Colonic mucosa (tissue), 4 donors: ENCODE results near the gene CLEC4D. TPM values are rescaled to one million over a fixed set of nuclear protein-coding genes. Genes with fewer than 3 reads are reported as not detected.

Experiments
- DNase-seq: peaks from one replicate; pipeline ENCODE4 v3.0.0-alpha.2; 2020
- H3K27ac ChIP-seq: fragments of 200-600 bp; one replicate; pipeline ENCODE4 v1.8.0; 2021
- H3K27me3 ChIP-seq: fragments of 200-600 bp; one replicate; pipeline ENCODE4 v1.8.0; 2021
- H3K36me3 ChIP-seq: fragments of 200-600 bp; one replicate; pipeline ENCODE4 v1.8.0; 2021
- H3K4me1 ChIP-seq: fragments of 200-600 bp; one replicate; pipeline ENCODE4 v1.8.0; 2021; ENCODE audit warnings: mild to moderate bottlenecking
- H3K4me3 ChIP-seq: fragments of 200-600 bp; one replicate; pipeline ENCODE4 v1.8.0; 2021
- H3K9ac ChIP-seq, 2 donors: one replicate each; pipeline ENCODE4 v1.7.0; 2013; ENCODE audit warnings: control low read depth in 2 of 2, low read depth in 2 of 2, low read length in 2 of 2
- H3K9me3 ChIP-seq: fragments of 200-600 bp; one replicate; pipeline ENCODE4 v1.8.0; 2021
- intact Hi-C: fragments of 100-400 bp; cut with DNase I; formaldehyde crosslinking; loops from one replicate; pipeline ENCODE4 v1.14.1; 2022
- total RNA-seq, 2 donors: library from RNA; stranded (reverse); fragmentation: NEBNext Ultra II Directional in 1 of 2; extraction: Animal tissue kit (Norgen Biotek cat#: 25700) in 1 of 2; gene quantifications; one replicate each; pipeline ENCODE4 v1.2.1, GENCODE V29; 2021
- TF ChIP-seq, protein P1 (sequence below): fragments of 200-600 bp; IDR thresholded peaks from one replicate; pipeline ENCODE4 v1.8.0; 2022; ENCODE audit warnings: antibody characterized with exemption, mild to moderate bottlenecking
- donor health status: healthy.
- donor health status: DM: no; HTN: no; CAD: no.
- donor health status: DM: no; HTN: no; CAD: no.

The CLEC4D gene
- total RNA-seq, 2 donors from 2014 or later = 0.16 TPM; not detected in 1

DNA sequence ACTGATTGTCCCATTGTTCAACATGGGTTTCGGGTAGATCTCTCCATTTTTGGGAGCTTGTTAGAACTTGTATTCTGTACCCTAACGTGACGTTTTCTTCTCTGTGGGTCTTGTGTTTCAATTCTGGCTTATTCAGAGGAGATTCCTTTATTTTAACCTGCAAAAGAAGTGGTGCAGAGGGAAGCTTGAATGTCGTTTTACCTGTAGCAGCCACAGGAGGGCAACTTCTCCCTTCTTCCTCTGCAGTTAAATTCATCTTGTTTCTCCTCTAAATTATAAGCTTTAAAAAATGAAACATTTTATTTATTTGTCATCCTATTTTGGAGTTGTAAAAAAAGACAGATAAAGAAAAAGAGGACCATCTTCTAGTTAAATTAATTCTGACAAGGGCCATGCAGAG lies 13.7 kb upstream of the CLEC4D start:
- Histone ChIP-seq H3K27ac (no peak overlapping the region), H3K9me3 (no peaks in the 10 kb centered on the region), H3K36me3 (no peaks in the 10 kb centered on the region), H3K27me3 (no peaks in the 10 kb centered on the region), H3K9ac (no peak overlapping the region), H3K4me1 (no peaks in the 10 kb centered on the region), H3K4me3 (no peak overlapping the region)
- TF ChIP-seq, protein P1, sequence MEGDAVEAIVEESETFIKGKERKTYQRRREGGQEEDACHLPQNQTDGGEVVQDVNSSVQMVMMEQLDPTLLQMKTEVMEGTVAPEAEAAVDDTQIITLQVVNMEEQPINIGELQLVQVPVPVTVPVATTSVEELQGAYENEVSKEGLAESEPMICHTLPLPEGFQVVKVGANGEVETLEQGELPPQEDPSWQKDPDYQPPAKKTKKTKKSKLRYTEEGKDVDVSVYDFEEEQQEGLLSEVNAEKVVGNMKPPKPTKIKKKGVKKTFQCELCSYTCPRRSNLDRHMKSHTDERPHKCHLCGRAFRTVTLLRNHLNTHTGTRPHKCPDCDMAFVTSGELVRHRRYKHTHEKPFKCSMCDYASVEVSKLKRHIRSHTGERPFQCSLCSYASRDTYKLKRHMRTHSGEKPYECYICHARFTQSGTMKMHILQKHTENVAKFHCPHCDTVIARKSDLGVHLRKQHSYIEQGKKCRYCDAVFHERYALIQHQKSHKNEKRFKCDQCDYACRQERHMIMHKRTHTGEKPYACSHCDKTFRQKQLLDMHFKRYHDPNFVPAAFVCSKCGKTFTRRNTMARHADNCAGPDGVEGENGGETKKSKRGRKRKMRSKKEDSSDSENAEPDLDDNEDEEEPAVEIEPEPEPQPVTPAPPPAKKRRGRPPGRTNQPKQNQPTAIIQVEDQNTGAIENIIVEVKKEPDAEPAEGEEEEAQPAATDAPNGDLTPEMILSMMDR = no peak
- DNase-seq = no peak
- intact Hi-C loops = no loop called here

DNA sequence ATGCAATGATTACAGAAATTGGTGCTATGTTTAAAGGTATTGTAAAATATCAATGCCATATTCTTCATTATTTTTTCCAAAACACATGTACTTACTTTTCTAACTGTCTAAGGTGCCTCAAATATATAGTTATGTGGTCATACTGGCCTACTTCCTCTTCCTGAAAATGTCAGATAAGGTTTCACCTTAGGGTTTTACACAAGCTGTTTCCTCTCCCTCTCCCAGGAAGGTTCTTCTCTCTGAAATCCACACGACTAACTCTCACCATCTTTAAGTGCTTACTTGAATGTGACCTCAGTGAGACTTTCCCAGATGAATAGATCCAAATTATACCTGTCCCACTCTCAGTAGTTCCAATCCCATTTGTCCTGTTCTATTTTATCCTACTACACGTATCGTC lies 11.6 kb upstream of the CLEC4D start:
- intact Hi-C loops = no loop called here
- H3K4me3 ChIP-seq = no peak overlapping the region
- no peaks in the 10 kb centered on the region for H3K4me1 ChIP-seq
- H3K36me3 ChIP-seq = no peaks in the 10 kb centered on the region
- H3K9ac ChIP-seq = no peak overlapping the region
- H3K27ac ChIP-seq = no peak overlapping the region
- DNase-seq = no peak
- no peaks in the 10 kb centered on the region for H3K9me3 ChIP-seq
- H3K27me3 ChIP-seq = no peaks in the 10 kb centered on the region
- TF ChIP-seq, protein P1 = no peak

DNA sequence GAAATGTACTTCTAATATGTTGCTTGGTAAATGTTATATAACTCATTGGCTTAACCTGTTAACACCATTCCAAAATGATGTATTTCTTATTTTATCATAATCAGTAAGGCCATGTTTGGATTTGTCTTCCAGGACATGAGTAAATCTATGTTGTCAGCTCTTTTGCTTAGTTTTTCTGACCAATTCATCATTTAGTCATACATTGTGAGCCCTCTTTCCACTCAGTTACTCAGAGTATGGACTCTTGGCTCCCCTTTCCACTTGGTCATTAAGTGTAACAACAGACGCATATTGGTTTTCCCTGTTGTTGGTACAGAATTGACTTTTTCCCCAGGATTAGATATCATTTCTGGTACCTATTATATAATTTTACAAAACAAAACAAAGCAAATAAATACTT lies 9.0 kb upstream of the CLEC4D start:
- TF ChIP-seq, protein P1 = no peak
- Histone ChIP-seq H3K4me1 (no peaks in the 10 kb centered on the region), H3K27me3 (no peaks in the 10 kb centered on the region), H3K4me3 (no peak overlapping the region), H3K9me3 (no peaks in the 10 kb centered on the region), H3K36me3 (no peaks in the 10 kb centered on the region), H3K27ac (no peak overlapping the region), H3K9ac (no peak overlapping the region)
- DNase-seq = no peak
- intact Hi-C loops = no loop called here

DNA sequence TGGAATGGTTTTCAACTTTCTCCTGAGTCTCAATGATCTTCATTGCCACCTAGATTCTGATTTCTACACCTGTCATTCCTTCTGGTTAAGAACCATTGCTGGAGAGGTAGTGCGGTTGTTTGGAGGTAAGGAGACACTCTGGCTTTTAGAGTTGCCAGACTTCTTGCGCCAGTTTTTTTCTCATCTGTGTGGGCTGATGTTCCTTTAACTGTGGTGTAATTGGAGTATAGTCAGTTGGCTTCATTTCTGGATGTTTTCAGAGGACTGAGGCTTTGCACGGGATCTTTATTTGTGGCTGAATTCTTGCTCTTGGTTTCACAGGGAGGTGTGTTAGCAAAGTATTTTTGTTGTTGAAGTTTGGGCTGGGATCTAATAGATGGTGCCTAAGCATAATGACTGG lies 5.7 kb upstream of the CLEC4D start:
- Histone ChIP-seq H3K4me1 (no peaks in the 10 kb centered on the region), H3K9ac (no peak overlapping the region), H3K27ac (no peak overlapping the region), H3K9me3 (no peaks in the 10 kb centered on the region), H3K27me3 (no peaks in the 10 kb centered on the region), H3K4me3 (no peak overlapping the region), H3K36me3 (no peaks in the 10 kb centered on the region)
- no peak for DNase-seq
- TF ChIP-seq, protein P1 = no peak
- intact Hi-C loops = no loop called here

DNA sequence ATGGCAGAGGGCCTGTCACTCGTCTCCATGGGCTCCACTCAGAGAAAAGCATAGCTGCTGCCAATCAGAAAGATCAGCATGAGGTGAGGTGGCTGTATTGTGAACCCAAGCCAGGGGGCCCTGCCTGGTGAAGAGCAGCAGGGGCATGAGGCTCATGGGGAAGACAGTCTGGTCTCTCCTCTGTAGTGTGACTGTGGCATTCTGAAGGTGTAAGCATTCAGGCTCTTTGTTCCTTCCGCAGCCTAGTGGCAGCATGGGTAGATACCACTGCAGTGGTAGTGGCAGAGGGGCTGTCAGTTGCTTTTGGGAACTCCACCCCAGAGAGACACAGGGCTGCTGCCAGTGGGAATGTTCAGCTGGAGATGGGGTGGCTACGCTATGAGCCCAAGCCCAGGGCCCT lies 5.1 kb upstream of the CLEC4D start:
- no peak overlapping the region for H3K9ac ChIP-seq
- DNase-seq = no peak
- intact Hi-C loops = no loop called here
- no peaks in the 10 kb centered on the region for H3K36me3 ChIP-seq
- no peaks in the 10 kb centered on the region for H3K9me3 ChIP-seq
- H3K4me3 ChIP-seq = no peak overlapping the region
- no peaks in the 10 kb centered on the region for H3K27me3 ChIP-seq
- no peak overlapping the region for H3K27ac ChIP-seq
- TF ChIP-seq, protein P1 = no peak
- H3K4me1 ChIP-seq = no peaks in the 10 kb centered on the region
